Chondrocyte (in vitro differentiated cells): ENCODE data around the gene TTC16. TPM values are rescaled to one million over a fixed set of nuclear protein-coding genes. Genes with fewer than 3 reads are reported as not detected.
"Not testable (repeated sequence)": the region's sequence is repeated elsewhere in the genome, so short reads cannot be mapped to it uniquely, and the experiment has no call there.

Source experiments
- DNase-seq: peaks from one replicate; pipeline ENCODE4 v3.0.0; 2021; ENCODE audit warnings: mixed read lengths, low spot score
- H3K27ac Mint-ChIP-seq: one replicate; pipeline ENCODE4 v1.8.0; 2021; ENCODE audit warnings: mild to moderate bottlenecking, moderate library complexity, mixed read lengths; ENCODE audit not compliant: unreplicated experiment
- H3K27me3 Mint-ChIP-seq: 2 replicates; pipeline ENCODE4 v1.8.0; 2021; ENCODE audit warnings: low read depth, mixed read lengths
- H3K36me3 Mint-ChIP-seq: 2 replicates; pipeline ENCODE4 v1.8.0; 2021; ENCODE audit warnings: low read depth, mixed read lengths
- H3K4me1 Mint-ChIP-seq: 2 replicates; pipeline ENCODE4 v1.8.0; 2021; ENCODE audit warnings: low read depth, mild to moderate bottlenecking, mixed read lengths
- H3K4me3 Mint-ChIP-seq: one replicate; pipeline ENCODE4 v1.8.0; 2021; ENCODE audit warnings: mild to moderate bottlenecking, moderate library complexity, mixed read lengths; ENCODE audit not compliant: unreplicated experiment
- H3K9me3 Mint-ChIP-seq: 2 replicates; pipeline ENCODE4 v1.8.0; 2021; ENCODE audit warnings: low read depth, mixed read lengths
- CTCF ChIP-seq: fragments of 200-600 bp; sonication (generic); IDR thresholded peaks from 2 replicates; pipeline ENCODE4 v1.5.0; 2021; ENCODE audit warnings: antibody characterized with exemption, mild to moderate bottlenecking, moderate library complexity
- total RNA-seq: library from RNA; stranded (reverse); gene quantifications from 3 replicates; pipeline ENCODE4 v1.2.1, GENCODE V29; 2021

The TTC16 gene
- total RNA-seq, 1 donor from 2014 or later: not detected

- Mint-ChIP-seq H3K4me1 (peaks cover 7% of the 10 kb centered on the region), H3K36me3 (peaks cover 10% of the 10 kb centered on the region), H3K27ac (no peak overlapping the region), H3K9me3 (no peaks in the 10 kb centered on the region), H3K27me3 (no peaks in the 10 kb centered on the region), H3K4me3 (no peak overlapping the region)
- TF ChIP-seq CTCF: no peak
- no peak for DNase-seq
Measured at GRCh38 chr9:127753622-127754021, 37.7 kb downstream of the TTC16 start.

GRCh38 chr9:127754099-127755060 is 38.5 kb downstream of the TTC16 start:
- H3K27ac Mint-ChIP-seq: no peak overlapping the region
- H3K36me3 Mint-ChIP-seq: peaks cover 6% of the 10 kb centered on the region
- no peak overlapping the region for H3K4me3 Mint-ChIP-seq
- DNase-seq: no peak
- no peak for TF ChIP-seq CTCF
- H3K27me3 Mint-ChIP-seq: no peaks in the 10 kb centered on the region
- H3K9me3 Mint-ChIP-seq: no peaks in the 10 kb centered on the region
- peaks cover 10% of the 10 kb centered on the region for H3K4me1 Mint-ChIP-seq

GRCh38 chr9:127755061-127756060 is 39.5 kb downstream of the TTC16 start:
- no peak for DNase-seq
- peaks cover 10% of the 10 kb centered on the region for H3K4me1 Mint-ChIP-seq
- no peaks in the 10 kb centered on the region for H3K9me3 Mint-ChIP-seq
- TF ChIP-seq CTCF: no peak
- H3K27ac Mint-ChIP-seq: no peak overlapping the region
- peaks cover 4% of the 10 kb centered on the region for H3K36me3 Mint-ChIP-seq
- H3K4me3 Mint-ChIP-seq: no peak overlapping the region
- H3K27me3 Mint-ChIP-seq: no peaks in the 10 kb centered on the region

GRCh38 chr9:127756233-127756632 is 40.4 kb downstream of the TTC16 start:
- H3K9me3 Mint-ChIP-seq: no peaks in the 10 kb centered on the region
- no peak overlapping the region for H3K27ac Mint-ChIP-seq
- H3K36me3 Mint-ChIP-seq: no peaks in the 10 kb centered on the region
- peaks cover 10% of the 10 kb centered on the region for H3K4me1 Mint-ChIP-seq
- no peaks in the 10 kb centered on the region for H3K27me3 Mint-ChIP-seq
- DNase-seq: no peak
- TF ChIP-seq CTCF: no peak
- no peak overlapping the region for H3K4me3 Mint-ChIP-seq

DNA sequence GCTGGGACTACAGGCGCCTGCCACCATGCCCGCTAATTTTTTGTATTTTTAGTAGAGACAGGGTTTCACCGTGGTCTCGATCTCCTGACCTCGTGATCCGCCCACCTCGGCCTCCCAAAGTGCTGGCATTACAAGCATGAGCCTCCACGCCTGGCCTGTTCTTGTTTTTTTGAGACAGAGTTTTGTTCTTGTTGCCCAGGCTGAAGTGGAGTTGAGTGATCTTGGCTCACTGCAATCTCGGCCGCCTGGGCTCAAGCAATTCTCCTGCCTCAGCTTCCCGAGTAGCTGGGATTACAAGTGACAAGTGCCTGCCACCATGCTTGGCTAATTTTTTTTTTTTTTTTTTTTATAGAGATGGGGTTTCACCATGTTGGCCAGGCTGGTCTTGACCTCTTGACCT is 40.9 kb downstream of the TTC16 start:
- H3K4me3 Mint-ChIP-seq, DNase-seq, H3K27ac Mint-ChIP-seq, H3K27me3 Mint-ChIP-seq, H3K4me1 Mint-ChIP-seq, H3K9me3 Mint-ChIP-seq, H3K36me3 Mint-ChIP-seq: not testable (repeated sequence)
